ENCODE measurements around the gene EGFL7. TPM values are rescaled to one million over a fixed set of nuclear protein-coding genes. Genes with fewer than 3 reads are reported as not detected.

Gene EGFL7
- total RNA-seq, 1 donor from 2014 or later = 6.9 TPM

- no peaks in the 10 kb centered on the region for H3K9me3 Mint-ChIP-seq (ENCODE audit: unreplicated experiment)
- no peaks in the 10 kb centered on the region for H3K27me3 Mint-ChIP-seq (ENCODE audit: unreplicated experiment)
- no peak for DNase-seq (ENCODE audit: extremely low spot score, unreplicated experiment)
- no peak overlapping the region for H3K4me3 Mint-ChIP-seq (ENCODE audit: unreplicated experiment)
- TF ChIP-seq CTCF (IDR thresholded peaks at IDR 0.05) = no peak
- no peaks in the 10 kb centered on the region for H3K36me3 Mint-ChIP-seq (ENCODE audit: unreplicated experiment)
- H3K4me1 Mint-ChIP-seq (ENCODE audit: unreplicated experiment) = peaks cover 3% of the 10 kb centered on the region
- H3K27ac Mint-ChIP-seq (ENCODE audit: unreplicated experiment) = no peak overlapping the region
Measured at GRCh38 chr9:136681029-136681428, 18.3 kb downstream of the EGFL7 start.

- Mint-ChIP-seq H3K4me3 (ENCODE audit: unreplicated experiment) (no peak overlapping the region), H3K27me3 (ENCODE audit: unreplicated experiment) (no peaks in the 10 kb centered on the region), H3K9me3 (ENCODE audit: unreplicated experiment) (no peaks in the 10 kb centered on the region), H3K4me1 (ENCODE audit: unreplicated experiment) (peaks cover 7% of the 10 kb centered on the region), H3K27ac (ENCODE audit: unreplicated experiment) (no peak overlapping the region), H3K36me3 (ENCODE audit: unreplicated experiment) (no peaks in the 10 kb centered on the region)
- TF ChIP-seq CTCF (IDR thresholded peaks at IDR 0.05) = no peak
- DNase-seq (ENCODE audit: extremely low spot score, unreplicated experiment) = no peak
Measured at GRCh38 chr9:136681945-136682699, 19.4 kb downstream of the EGFL7 start.

- Mint-ChIP-seq H3K27ac (ENCODE audit: unreplicated experiment) (no peak overlapping the region), H3K9me3 (ENCODE audit: unreplicated experiment) (no peaks in the 10 kb centered on the region), H3K27me3 (ENCODE audit: unreplicated experiment) (no peaks in the 10 kb centered on the region), H3K36me3 (ENCODE audit: unreplicated experiment) (no peaks in the 10 kb centered on the region), H3K4me1 (ENCODE audit: unreplicated experiment) (peaks cover 7% of the 10 kb centered on the region), H3K4me3 (ENCODE audit: unreplicated experiment) (no peak overlapping the region)
- DNase-seq (ENCODE audit: extremely low spot score, unreplicated experiment) = no peak
- TF ChIP-seq CTCF (IDR thresholded peaks at IDR 0.05) = no peak
Measured at GRCh38 chr9:136682710-136683109, 20.0 kb downstream of the EGFL7 start.

GRCh38 chr9:136683173-136683745 lies 20.5 kb downstream of the EGFL7 start:
- no peak overlapping the region for H3K27ac Mint-ChIP-seq (ENCODE audit: unreplicated experiment)
- H3K4me3 Mint-ChIP-seq (ENCODE audit: unreplicated experiment) = no peak overlapping the region
- H3K9me3 Mint-ChIP-seq (ENCODE audit: unreplicated experiment) = no peaks in the 10 kb centered on the region
- H3K36me3 Mint-ChIP-seq (ENCODE audit: unreplicated experiment) = no peaks in the 10 kb centered on the region
- peaks cover 7% of the 10 kb centered on the region for H3K4me1 Mint-ChIP-seq (ENCODE audit: unreplicated experiment)
- no peaks in the 10 kb centered on the region for H3K27me3 Mint-ChIP-seq (ENCODE audit: unreplicated experiment)
- DNase-seq (ENCODE audit: extremely low spot score, unreplicated experiment) = no peak
- TF ChIP-seq CTCF (IDR thresholded peaks at IDR 0.05) = no peak

- no peak overlapping the region for H3K4me3 Mint-ChIP-seq (ENCODE audit: unreplicated experiment)
- no peaks in the 10 kb centered on the region for H3K36me3 Mint-ChIP-seq (ENCODE audit: unreplicated experiment)
- no peak for DNase-seq (ENCODE audit: extremely low spot score, unreplicated experiment)
Measured at GRCh38 chr9:136683755-136684154, 21.0 kb downstream of the EGFL7 start.

More at GRCh38 chr9:136683755-136684154, 21.0 kb downstream of the EGFL7 start:
- no peak for TF ChIP-seq CTCF (IDR thresholded peaks at IDR 0.05)
- H3K9me3 Mint-ChIP-seq (ENCODE audit: unreplicated experiment) = no peaks in the 10 kb centered on the region
- H3K27me3 Mint-ChIP-seq (ENCODE audit: unreplicated experiment) = no peaks in the 10 kb centered on the region
- H3K4me1 Mint-ChIP-seq (ENCODE audit: unreplicated experiment) = peaks cover 7% of the 10 kb centered on the region
- H3K27ac Mint-ChIP-seq (ENCODE audit: unreplicated experiment) = no peak overlapping the region

All from osteocyte (in vitro differentiated cells).